ENCODE data around the gene KRT78.

DNA sequence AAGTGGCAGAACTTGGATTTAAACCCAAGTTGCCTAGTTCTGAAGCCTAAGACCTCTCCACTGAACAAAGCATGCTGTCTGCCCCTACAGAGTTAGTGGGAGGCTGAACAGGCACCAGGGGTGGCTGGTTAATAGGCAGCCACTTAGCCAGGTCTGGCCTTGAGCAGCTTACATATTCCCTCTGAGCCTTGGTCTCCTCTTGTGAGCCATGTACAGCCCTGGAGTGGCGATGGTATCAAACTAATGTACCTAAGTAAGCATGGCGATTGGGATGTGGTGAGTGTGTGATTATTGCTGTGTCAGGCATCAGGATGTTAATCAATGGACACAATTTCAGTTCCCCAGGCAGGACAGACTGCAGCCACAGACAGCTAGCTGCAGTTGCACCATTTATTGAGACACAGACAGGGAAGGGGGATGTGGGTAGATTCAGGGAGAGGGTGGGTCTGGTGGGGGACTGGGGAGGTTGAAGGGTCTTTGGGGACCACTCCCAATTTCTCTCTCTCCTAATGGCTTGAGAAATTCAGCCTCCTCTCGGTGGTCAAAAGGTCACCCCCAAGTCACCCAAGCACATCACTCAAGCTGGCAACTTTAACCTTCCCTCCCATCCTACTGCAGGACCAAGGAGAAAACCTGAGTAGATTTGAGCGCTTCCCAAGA lies 27.6 kb downstream of the KRT78 start:
- TF ChIP-seq GATA2 (IDR thresholded peaks at IDR 0.05; ENCODE audit: low read depth, low read length) (no peak), GATA3 (IDR thresholded peaks at IDR 0.05; ENCODE audit: low read depth, low read length) (no peak)

All from SH-SY5Y (cell line).